ENCODE measurements around the gene MAPKAP1. TPM values are rescaled to one million over a fixed set of nuclear protein-coding genes. Genes with fewer than 3 reads are reported as not detected.

MAPKAP1 gene
- total RNA-seq, 2 donors from 2014 or later: 73.4 to 81.5 TPM

DNA sequence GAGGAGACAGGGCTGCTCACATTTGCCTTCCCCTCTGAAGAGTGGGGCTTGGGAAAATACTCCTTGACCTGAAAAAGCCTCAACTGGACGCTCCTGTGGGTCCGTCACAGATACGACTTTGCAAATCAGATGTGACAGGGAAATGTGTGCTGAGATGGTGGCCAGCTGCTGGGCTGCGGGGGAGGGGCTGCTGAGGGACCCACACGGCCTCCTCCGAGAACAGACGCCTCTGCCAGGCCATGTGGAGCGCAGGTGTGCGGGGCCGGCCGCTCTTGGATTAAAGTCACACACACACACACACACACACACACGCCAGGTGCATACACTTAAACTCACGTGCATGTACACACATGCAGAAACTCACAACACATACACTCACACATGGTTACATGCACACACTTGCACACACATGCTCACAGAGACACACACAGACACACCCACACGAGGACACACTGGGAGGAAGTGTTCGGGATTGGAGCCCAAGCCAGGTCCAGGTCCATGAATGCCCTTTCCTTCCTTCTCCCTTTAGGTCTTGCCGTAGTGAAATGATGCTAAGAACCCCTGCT is 278.0 kb downstream of the MAPKAP1 start:
- Histone ChIP-seq H3K9me3 (no peaks in the 10 kb centered on the region), H3K4me1 (ENCODE audit: control insufficient read depth in 1 of 2, low read depth in 2 of 2) (no peaks in the 10 kb centered on the region), H3K27ac (no peak overlapping the region), H3K36me3 (no peaks in the 10 kb centered on the region), H3K27me3 (replicated peaks; ENCODE audit: insufficient read depth) (no peaks in the 10 kb centered on the region), H3K4me3 (no peak overlapping the region)
- TF ChIP-seq, protein P1, sequence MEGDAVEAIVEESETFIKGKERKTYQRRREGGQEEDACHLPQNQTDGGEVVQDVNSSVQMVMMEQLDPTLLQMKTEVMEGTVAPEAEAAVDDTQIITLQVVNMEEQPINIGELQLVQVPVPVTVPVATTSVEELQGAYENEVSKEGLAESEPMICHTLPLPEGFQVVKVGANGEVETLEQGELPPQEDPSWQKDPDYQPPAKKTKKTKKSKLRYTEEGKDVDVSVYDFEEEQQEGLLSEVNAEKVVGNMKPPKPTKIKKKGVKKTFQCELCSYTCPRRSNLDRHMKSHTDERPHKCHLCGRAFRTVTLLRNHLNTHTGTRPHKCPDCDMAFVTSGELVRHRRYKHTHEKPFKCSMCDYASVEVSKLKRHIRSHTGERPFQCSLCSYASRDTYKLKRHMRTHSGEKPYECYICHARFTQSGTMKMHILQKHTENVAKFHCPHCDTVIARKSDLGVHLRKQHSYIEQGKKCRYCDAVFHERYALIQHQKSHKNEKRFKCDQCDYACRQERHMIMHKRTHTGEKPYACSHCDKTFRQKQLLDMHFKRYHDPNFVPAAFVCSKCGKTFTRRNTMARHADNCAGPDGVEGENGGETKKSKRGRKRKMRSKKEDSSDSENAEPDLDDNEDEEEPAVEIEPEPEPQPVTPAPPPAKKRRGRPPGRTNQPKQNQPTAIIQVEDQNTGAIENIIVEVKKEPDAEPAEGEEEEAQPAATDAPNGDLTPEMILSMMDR (IDR thresholded peaks at IDR 0.05): no peak
- no peak for ATAC-seq (ENCODE audit: insufficient number of reproducible peaks, low FRiP score, low read depth)
- no peak for DNase-seq (ENCODE audit: low spot score)

DNA sequence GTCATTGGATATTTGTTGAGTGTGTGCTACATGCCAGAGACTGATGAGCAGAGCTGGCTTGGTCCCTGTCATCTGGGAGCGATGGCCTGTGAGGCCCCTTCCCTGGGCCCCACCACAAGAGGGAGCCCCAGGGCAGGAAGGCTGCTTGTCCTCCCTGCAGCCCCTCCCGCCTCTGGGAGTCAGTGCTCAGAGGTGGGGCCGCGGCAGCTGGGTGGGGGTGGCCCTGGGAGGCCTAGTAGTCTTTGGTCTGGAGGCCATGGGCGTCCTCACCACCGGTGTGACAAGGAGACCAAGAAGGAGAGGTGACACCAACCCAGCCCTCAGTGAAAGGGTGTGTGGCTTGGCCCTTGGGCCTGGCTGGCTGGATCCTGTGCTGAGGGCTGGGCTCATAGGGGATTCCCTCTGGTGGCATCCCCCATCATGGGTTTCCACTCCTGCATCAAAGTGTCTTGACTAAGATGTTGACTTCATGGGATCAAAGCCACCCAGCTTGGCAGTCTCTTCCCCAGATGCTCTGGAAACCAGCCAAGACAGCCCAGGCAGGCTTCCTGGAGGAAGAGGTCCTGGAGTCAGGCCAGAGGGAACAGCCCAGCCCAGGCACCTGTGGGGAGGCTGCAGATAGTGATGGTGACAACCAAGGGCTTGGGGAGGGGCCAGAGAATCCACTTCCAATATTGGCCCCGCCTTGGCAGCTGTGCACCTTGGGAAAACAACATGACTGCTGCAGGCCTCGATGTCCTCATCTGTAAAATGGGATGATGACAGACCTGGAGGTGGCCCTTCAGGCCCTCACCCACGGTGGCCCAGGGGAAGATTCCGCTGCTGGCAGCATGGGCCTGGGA is 278.7 kb downstream of the MAPKAP1 start:
- ATAC-seq (ENCODE audit: insufficient number of reproducible peaks, low FRiP score, low read depth): no peak
- H3K4me1 ChIP-seq (ENCODE audit: control insufficient read depth in 1 of 2, low read depth in 2 of 2): no peaks in the 10 kb centered on the region
- no peaks in the 10 kb centered on the region for H3K9me3 ChIP-seq
- H3K27me3 ChIP-seq (replicated peaks; ENCODE audit: insufficient read depth): no peaks in the 10 kb centered on the region
- H3K36me3 ChIP-seq: no peaks in the 10 kb centered on the region
- TF ChIP-seq, protein P1 (IDR thresholded peaks at IDR 0.05): no peak
- no peak overlapping the region for H3K4me3 ChIP-seq
- DNase-seq (ENCODE audit: low spot score): no peak
- no peak overlapping the region for H3K27ac ChIP-seq

DNA sequence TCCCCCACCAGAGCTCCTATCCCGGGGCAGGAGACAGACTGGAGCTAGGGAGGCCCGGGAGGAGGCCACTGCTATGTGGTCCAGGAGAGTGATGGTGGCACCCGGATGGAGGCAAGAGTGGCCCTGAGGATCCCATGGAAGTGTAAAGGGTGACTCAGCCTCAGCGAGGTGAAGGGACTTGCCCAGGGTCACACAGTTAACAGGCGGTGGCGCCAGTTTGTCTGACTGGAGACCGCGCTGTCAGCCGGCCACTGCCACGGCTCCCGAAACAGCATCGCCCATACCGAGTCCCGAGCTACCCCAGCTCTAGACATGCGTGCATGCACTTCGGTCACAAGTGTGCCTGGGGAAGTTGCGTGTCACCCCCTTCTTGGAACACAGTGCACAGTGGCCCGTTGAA is 279.5 kb downstream of the MAPKAP1 start:
- ATAC-seq (ENCODE audit: insufficient number of reproducible peaks, low FRiP score, low read depth): no peak
- H3K4me1 ChIP-seq (ENCODE audit: control insufficient read depth in 1 of 2, low read depth in 2 of 2): no peaks in the 10 kb centered on the region
- H3K27me3 ChIP-seq (replicated peaks; ENCODE audit: insufficient read depth): no peaks in the 10 kb centered on the region
- H3K4me3 ChIP-seq: no peak overlapping the region
- DNase-seq (ENCODE audit: low spot score): no peak
- no peaks in the 10 kb centered on the region for H3K36me3 ChIP-seq
- TF ChIP-seq, protein P1 (IDR thresholded peaks at IDR 0.05): no peak
- no peak overlapping the region for H3K27ac ChIP-seq
- H3K9me3 ChIP-seq: no peaks in the 10 kb centered on the region

GRCh38 chr9:125426926-125427325 is 280.1 kb downstream of the MAPKAP1 start:
- ATAC-seq (ENCODE audit: insufficient number of reproducible peaks, low FRiP score, low read depth) (no peak), DNase-seq (ENCODE audit: low spot score) (no peak)
- H3K27ac ChIP-seq: no peak overlapping the region
- H3K4me1 ChIP-seq (ENCODE audit: control insufficient read depth in 1 of 2, low read depth in 2 of 2): no peaks in the 10 kb centered on the region
- no peaks in the 10 kb centered on the region for H3K27me3 ChIP-seq (replicated peaks; ENCODE audit: insufficient read depth)
- TF ChIP-seq, protein P1 (IDR thresholded peaks at IDR 0.05): no peak
- no peaks in the 10 kb centered on the region for H3K36me3 ChIP-seq
- no peaks in the 10 kb centered on the region for H3K9me3 ChIP-seq
- no peak overlapping the region for H3K4me3 ChIP-seq

- no peak overlapping the region for H3K27ac ChIP-seq
- DNase-seq (ENCODE audit: low spot score) (no peak), ATAC-seq (ENCODE audit: insufficient number of reproducible peaks, low FRiP score, low read depth) (no peak)
- no peaks in the 10 kb centered on the region for H3K27me3 ChIP-seq (replicated peaks; ENCODE audit: insufficient read depth)
- H3K4me3 ChIP-seq: no peak overlapping the region
- H3K36me3 ChIP-seq: no peaks in the 10 kb centered on the region
- no peaks in the 10 kb centered on the region for H3K4me1 ChIP-seq (ENCODE audit: control insufficient read depth in 1 of 2, low read depth in 2 of 2)
- TF ChIP-seq, protein P1 (IDR thresholded peaks at IDR 0.05): no peak
- H3K9me3 ChIP-seq: no peaks in the 10 kb centered on the region
Measured at GRCh38 chr9:125425901-125426515, 281.0 kb downstream of the MAPKAP1 start.

Data from thoracic aorta (tissue), 2 donors.